Keratinocyte (primary cell): ENCODE results near the gene ADISSP.

ENCODE experiments used
- CTCF ChIP-seq, 3 experiments: IDR thresholded peaks in 1 of 3; conservative IDR thresholded peaks in 1 of 3; optimal IDR thresholded peaks in 1 of 3; 2 replicates in 2 of 3; 3 replicates in 1 of 3; pipeline versions ENCODE3 to v1.5.1; 2011; ENCODE audit warnings: low read length in 3 of 3, mild to moderate bottlenecking in 3 of 3, moderate library complexity in 2 of 3, control low read depth in 1 of 3, inconsistent platforms in 1 of 3; ENCODE audit not compliant: insufficient read depth in 2 of 3; ENCODE audit errors: extremely low read depth in 1 of 3
- EZH2 ChIP-seq: IDR thresholded peaks from one replicate; pipeline ENCODE4 v1.6.1; 2012; ENCODE audit warnings: inconsistent platforms, mild to moderate bottlenecking, low read length, moderate library complexity

DNA sequence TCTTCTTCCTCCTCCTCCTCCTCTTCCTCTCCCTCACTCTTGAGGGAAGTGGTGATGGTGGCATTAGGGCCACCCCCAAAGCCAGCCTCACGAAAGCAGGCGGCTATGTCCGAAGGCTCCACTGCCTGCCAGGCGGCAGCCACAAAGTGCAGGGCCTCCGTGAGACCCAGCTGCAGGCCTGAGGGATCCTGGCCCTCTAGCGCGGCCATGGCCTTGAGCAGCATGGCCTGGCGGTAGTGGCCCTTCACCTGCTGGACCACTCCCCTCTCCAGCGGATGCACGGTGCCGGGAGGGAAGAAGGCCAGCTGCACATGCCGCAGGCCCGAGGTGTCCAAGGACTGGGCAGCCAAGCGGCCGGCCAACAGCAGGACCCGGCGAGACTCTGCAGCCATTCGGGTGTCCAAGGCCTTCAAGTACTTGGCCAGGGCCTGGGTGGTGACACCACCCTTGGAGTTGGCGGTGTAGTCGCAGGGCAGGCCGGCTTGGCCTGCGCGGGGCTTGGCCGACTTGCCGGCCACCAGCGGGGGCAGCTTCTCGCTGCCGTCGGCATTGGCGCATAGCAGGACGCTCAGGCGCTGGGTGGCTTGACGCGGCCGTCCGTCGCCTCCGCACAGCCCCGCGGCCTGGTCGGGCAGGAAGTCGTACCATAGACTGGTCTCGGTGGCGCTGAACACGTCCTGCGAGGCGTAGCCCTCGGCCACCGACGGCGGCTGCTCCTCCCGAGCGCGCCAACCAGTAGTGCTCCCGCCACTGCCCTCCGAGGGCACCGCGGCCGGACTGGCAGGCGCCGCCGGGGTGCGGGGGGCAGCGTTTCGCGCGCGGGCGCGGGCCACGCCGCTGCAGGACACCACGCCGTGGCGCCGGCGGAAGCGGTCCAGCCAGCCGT is 17.9 kb upstream of the ADISSP start:
- no peak for TF ChIP-seq CTCF (optimal IDR thresholded peaks at IDR 0.05 in 1 of 3, IDR thresholded peaks at IDR 0.05 in 1 of 3, conservative IDR thresholded peaks at IDR 0.05 in 1 of 3; ENCODE audit: extremely low read depth in 1 of 3, insufficient read depth in 2 of 3, low read length in 3 of 3)
- no peak for TF ChIP-seq EZH2
